Neural crest cell (in vitro differentiated cells): ENCODE data around the gene GRPEL1. TPM values are rescaled to one million over a fixed set of nuclear protein-coding genes. Genes with fewer than 3 reads are reported as not detected.

Source experiments
- DNase-seq: peaks from one replicate; pipeline ENCODE4 v3.0.0; 2021; ENCODE audit warnings: low read depth, mixed read lengths, low spot score
- H3K27ac Mint-ChIP-seq: one replicate; pipeline ENCODE4 v1.8.0; 2021; ENCODE audit warnings: mild to moderate bottlenecking, mixed read lengths; ENCODE audit not compliant: unreplicated experiment
- H3K27me3 Mint-ChIP-seq: 2 replicates; pipeline ENCODE4 v1.8.0; 2021; ENCODE audit warnings: low read depth, mild to moderate bottlenecking, mixed read lengths
- H3K36me3 Mint-ChIP-seq: 2 replicates; pipeline ENCODE4 v1.8.0; 2021; ENCODE audit warnings: low read depth, mild to moderate bottlenecking, mixed read lengths
- H3K4me1 Mint-ChIP-seq: 2 replicates; pipeline ENCODE4 v1.8.0; 2021; ENCODE audit warnings: mixed read lengths
- H3K4me3 Mint-ChIP-seq: one replicate; pipeline ENCODE4 v1.8.0; 2021; ENCODE audit warnings: mild to moderate bottlenecking, mixed read lengths
- H3K9me3 Mint-ChIP-seq: 2 replicates; pipeline ENCODE4 v1.8.0; 2021; ENCODE audit warnings: mixed read lengths
- CTCF ChIP-seq: fragments of 200-600 bp; sonication (generic); conservative IDR thresholded peaks from 2 replicates; pipeline ENCODE4 v1.5.0; 2021; ENCODE audit warnings: antibody characterized with exemption, mild to moderate bottlenecking
- total RNA-seq: library from RNA; stranded (reverse); gene quantifications from 2 replicates; pipeline ENCODE4 v1.2.1, GENCODE V29; 2021

Gene GRPEL1
- total RNA-seq, 1 donor from 2014 or later: 28.2 TPM

- no peak for DNase-seq
- Mint-ChIP-seq H3K4me1 (peaks cover 4% of the 10 kb centered on the region), H3K36me3 (peaks cover 6% of the 10 kb centered on the region), H3K27ac (no peak overlapping the region), H3K9me3 (no peaks in the 10 kb centered on the region), H3K4me3 (no peak overlapping the region), H3K27me3 (no peaks in the 10 kb centered on the region)
- no peak for TF ChIP-seq CTCF
Observed at GRCh38 chr4:7050481-7051143, 17.3 kb downstream of the GRPEL1 start.

GRCh38 chr4:7049739-7050138 is 18.1 kb downstream of the GRPEL1 start:
- no peak for TF ChIP-seq CTCF
- Mint-ChIP-seq H3K9me3 (no peaks in the 10 kb centered on the region), H3K4me1 (peaks cover 13% of the 10 kb centered on the region), H3K27me3 (no peaks in the 10 kb centered on the region), H3K4me3 (no peak overlapping the region), H3K36me3 (peaks cover 6% of the 10 kb centered on the region), H3K27ac (no peak overlapping the region)
- DNase-seq: no peak

GRCh38 chr4:7049295-7049694 is 18.6 kb downstream of the GRPEL1 start:
- no peak for DNase-seq
- no peaks in the 10 kb centered on the region for H3K27me3 Mint-ChIP-seq
- H3K36me3 Mint-ChIP-seq: peaks cover 3% of the 10 kb centered on the region
- H3K4me3 Mint-ChIP-seq: no peak overlapping the region
- no peak overlapping the region for H3K27ac Mint-ChIP-seq
- no peaks in the 10 kb centered on the region for H3K9me3 Mint-ChIP-seq
- TF ChIP-seq CTCF: no peak
- peaks cover 17% of the 10 kb centered on the region for H3K4me1 Mint-ChIP-seq

- Mint-ChIP-seq H3K27ac (no peak overlapping the region), H3K9me3 (no peaks in the 10 kb centered on the region), H3K4me3 (peak overlapping the region; percentile 29), H3K36me3 (no peaks in the 10 kb centered on the region), H3K27me3 (no peaks in the 10 kb centered on the region), H3K4me1 (peaks cover 21% of the 10 kb centered on the region)
- DNase-seq: no peak
- no peak for TF ChIP-seq CTCF
Observed at GRCh38 chr4:7048642-7049041, 19.2 kb downstream of the GRPEL1 start.

- no peak for DNase-seq
- H3K4me1 Mint-ChIP-seq: peaks cover 29% of the 10 kb centered on the region
- H3K9me3 Mint-ChIP-seq: no peaks in the 10 kb centered on the region
- no peaks in the 10 kb centered on the region for H3K27me3 Mint-ChIP-seq
- H3K27ac Mint-ChIP-seq: peak overlapping the region; percentile 29
- TF ChIP-seq CTCF: no peak
- peak overlapping the region; percentile 60 for H3K4me3 Mint-ChIP-seq
- H3K36me3 Mint-ChIP-seq: no peaks in the 10 kb centered on the region
Observed at GRCh38 chr4:7046971-7047370, 20.9 kb downstream of the GRPEL1 start.
